HepG2 (cell line): ENCODE results near the gene RICTOR. TPM values are rescaled to one million over a fixed set of nuclear protein-coding genes. Genes with fewer than 3 reads are reported as not detected.
A peak's percentile ranks its signal among the peaks of the same experiment; 100 is the strongest.

Experiments
- ATAC-seq: fragments of 200-7000 bp; cut with Tn5 transposase; 3 replicates; pipeline ENCODE4 v1.9.1; 2020; ENCODE audit warnings: mild to moderate bottlenecking, moderate library complexity
- BruUV-seq: library from RNA; stranded (reverse); fragments of 400-500 nt; replicated peaks from 2 replicates; lab custom pipeline; 2021; lab: Mats Ljungman, UMichigan
- CTCF ChIA-PET: fragments of 300-600 bp; formaldehyde crosslinking; extraction: SDS; loops from one replicate; lab custom pipeline; 2021; ENCODE audit warnings: low total read pairs, inconsistent platforms, low intra/inter-chr PET ratio; lab: Yijun Ruan, JAX
- POLR2A ChIA-PET: fragments of 350-600 bp; sonication (Branson Sonifier 250); formaldehyde crosslinking; loops from one replicate; lab custom pipeline; 2020; ENCODE audit warnings: antibody characterized with exemption, inconsistent platforms; lab: Yijun Ruan, JAX
- DNase-seq: peaks from one replicate; pipeline ENCODE4 v3.0.0-alpha.2; 2015; ENCODE audit warnings: low spot score
- FAIRE-seq: peaks from 3 replicates; lab custom pipeline; 2011; peaks lifted over from hg19 to GRCh38; lab: Jason Lieb, UNC
- H2AFZ ChIP-seq: one replicate; pipeline ENCODE4 v1.6.1; 2011; ENCODE audit warnings: low read length, inconsistent platforms
- H3K27ac ChIP-seq: fragments of 300-600 bp; 3 replicates; pipeline ENCODE4 v1.8.0; 2011; ENCODE audit warnings: mixed run types, mild to moderate bottlenecking, mixed read lengths, low read length, inconsistent platforms; ENCODE audit not compliant: insufficient read depth; ENCODE audit errors: extremely low read length
- H3K27me3 ChIP-seq, 2 experiments: fragments of 200-600 bp in 1 of 2; 2 replicates in 1 of 2; 3 replicates in 1 of 2; pipeline versions ENCODE4 v1.6.0 to v1.8.0; 2011; ENCODE audit warnings: low read length in 2 of 2, mild to moderate bottlenecking in 2 of 2, moderate library complexity in 2 of 2, inconsistent platforms in 1 of 2; ENCODE audit not compliant: insufficient read depth in 2 of 2, control insufficient read depth in 1 of 2
- H3K36me3 ChIP-seq, 2 experiments: fragments of 200-600 bp in 1 of 2; replicated peaks in 1 of 2; 2 replicates in 1 of 2; 3 replicates in 1 of 2; pipeline versions ENCODE4 v1.5.1 to v1.8.0; 2011; ENCODE audit warnings: low read length in 2 of 2, inconsistent platforms in 1 of 2; ENCODE audit not compliant: insufficient read depth in 2 of 2, control insufficient read depth in 1 of 2
- H3K4me1 ChIP-seq: 2 replicates; pipeline ENCODE4 v1.5.1; 2012; ENCODE audit warnings: low read length, inconsistent platforms; ENCODE audit not compliant: insufficient read depth
- H3K4me2 ChIP-seq: 2 replicates; pipeline ENCODE4 v1.6.0; 2011; ENCODE audit warnings: low read depth, low read length, inconsistent platforms
- H3K4me3 ChIP-seq, 3 experiments: fragments of 200-600 bp in 1 of 3; sonication (generic), shearing (Covaris generic) in 1 of 3; replicated peaks in 1 of 3; 2 replicates each; pipeline ENCODE4 v1.5.1; 2011 to 2016; ENCODE audit warnings: low read length in 3 of 3, inconsistent platforms in 2 of 3, low read depth in 2 of 3, mild to moderate bottlenecking in 2 of 3, control low read depth in 1 of 3, mixed read lengths in 1 of 3; ENCODE audit not compliant: insufficient read depth in 1 of 3
- H3K79me2 ChIP-seq: one replicate; pipeline ENCODE4 v1.6.1; 2011; ENCODE audit warnings: low read length, inconsistent platforms; ENCODE audit not compliant: insufficient read depth
- H3K9ac ChIP-seq: 2 replicates; pipeline ENCODE4 v1.6.0; 2011; ENCODE audit warnings: mild to moderate bottlenecking, low read depth, low read length, inconsistent platforms; ENCODE audit not compliant: insufficient read depth
- H3K9me3 ChIP-seq: 2 replicates; pipeline ENCODE4 v1.5.1; 2012; ENCODE audit warnings: mild to moderate bottlenecking, low read length
- H4K20me1 ChIP-seq: 2 replicates; pipeline ENCODE4 v1.6.0; 2011; ENCODE audit warnings: inconsistent platforms, mild to moderate bottlenecking, low read length, moderate library complexity; ENCODE audit not compliant: insufficient read depth
- MEIS1 ChIP-seq: sonication (generic); formaldehyde crosslinking; IDR thresholded peaks from 2 replicates; pipeline ENCODE4 v1.9.0; 2021; ENCODE audit warnings: mild to moderate bottlenecking, missing genetic modification reagents, moderate library complexity, borderline replicate concordance
- MIER2 ChIP-seq: IDR thresholded peaks from 2 replicates; pipeline ENCODE4 v1.6.1; 2016; ENCODE audit warnings: missing biosample characterization, missing genetic modification reagents
- POLR2A ChIP-seq, 2 experiments: IDR thresholded peaks; 2 replicates each; pipeline ENCODE4 v1.6.1; 2011; ENCODE audit warnings: low read depth in 2 of 2, low read length in 2 of 2, mild to moderate bottlenecking in 1 of 2, moderate library complexity in 1 of 2; ENCODE audit not compliant: insufficient read depth in 1 of 2
- RAD21 ChIP-seq: fragments of 450-650 bp; formaldehyde crosslinking; IDR thresholded peaks from 2 replicates; pipeline ENCODE4 v1.5.0; 2020; ENCODE audit warnings: mild to moderate bottlenecking
- REST ChIP-seq, 2 experiments: IDR thresholded peaks; 2 replicates each; pipeline ENCODE4 v1.6.1; 2011 to 2012; ENCODE audit warnings: low read length in 2 of 2, borderline replicate concordance in 1 of 2, low read depth in 1 of 2, mild to moderate bottlenecking in 1 of 2, moderate library complexity in 1 of 2
- SMC3 ChIP-seq: IDR thresholded peaks from 2 replicates; pipeline ENCODE4 v1.6.1; 2011; ENCODE audit warnings: low read length, improper control_type of control experiment
- STAG1 ChIP-seq: sonication (generic); formaldehyde crosslinking; IDR thresholded peaks from 2 replicates; pipeline ENCODE4 v1.4.0; 2020; ENCODE audit warnings: missing genetic modification reagents
- XRCC5 ChIP-seq: fragments of 200-400 bp; formaldehyde crosslinking; optimal IDR thresholded peaks from 2 replicates; pipeline ENCODE3; 2017; ENCODE audit warnings: mild to moderate bottlenecking, low read length
- ZSCAN20 ChIP-seq: sonication (generic); formaldehyde crosslinking; IDR thresholded peaks from 2 replicates; pipeline ENCODE4 v1.4.0; 2020; ENCODE audit warnings: missing genetic modification reagents, mild to moderate bottlenecking, borderline replicate concordance
- WGBS: methylation state at CpG from one replicate; pipeline ENCODE4 v1.1.6; 2017; ENCODE audit warnings: low lambda C conversion rate; 5-methylcytosine and 5-hydroxymethylcytosine counted together
- in situ Hi-C: cut with HindIII; loops from 2 replicates; pipeline ENCODE4 v1.10.0; 2017; ENCODE audit warnings: low pct_unique_long_range_greater_than_20kb; ENCODE audit not compliant: extremely low pct_ligation_motif_present
- intact Hi-C: fragments of 100-400 bp; cut with micrococcal nuclease; formaldehyde crosslinking; loops from one replicate; pipeline ENCODE4 v1.10.0; 2022; ENCODE audit not compliant: unreplicated experiment
- polyA plus RNA-seq, 8 experiments: library from polyadenylated mRNA; depleted of rRNA in 3 of 8; stranded (reverse) in 7 of 8; unstranded in 1 of 8; fragments of >200 nt; fragmentation: Illumina TruSeq in 4 of 8; extraction: Trizol in 4 of 8; gene quantifications; 2 replicates each; pipeline versions ENCODE4 v1.2.1 to v1.2.3, GENCODE V29; 2011 to 2016; ENCODE audit warnings: low read depth in 4 of 8, missing spikeins in 1 of 8, mixed read lengths in 1 of 8; ENCODE audit not compliant: insufficient read depth in 1 of 8
- total RNA-seq, 5 experiments: library from RNA; depleted of rRNA; stranded (reverse); fragments of >200 nt; fragmentation: Illumina TruSeq; extraction: Trizol; gene quantifications; 2 replicates each; pipeline ENCODE4 v1.2.3, GENCODE V29; 2016; ENCODE audit warnings: low read depth in 1 of 5
- TF ChIP-seq, protein P1 (sequence below): sonication (generic); formaldehyde crosslinking; IDR thresholded peaks from 2 replicates; pipeline ENCODE4 v1.5.0; 2020; ENCODE audit warnings: mild to moderate bottlenecking, missing genetic modification reagents, moderate library complexity

RICTOR gene
- total and polyA plus RNA-seq, 2 of the 13 experiments (the other 11 are each of a cell fraction or from before 2014, with no cell fraction given) = 10.7 to 15.4 TPM

- in situ Hi-C loops (no loop called here), intact Hi-C loops (loop anchor here (1.0 to 5.0 kb wide), 3 partner anchors 75 to 481 kb away; partner anchors contain the start of gene OSMR)
- Histone ChIP-seq H3K27me3 (no peaks in the 10 kb centered on the region), H2AFZ (no peak overlapping the region), H3K27ac (no peak overlapping the region), H3K36me3 (peaks cover 14 to 57% of the 10 kb centered on the region in 2 experiments), H4K20me1 (peaks cover 5% of the 10 kb centered on the region; the same call in 1 of the 2 replicates), H3K4me3 (no peak overlapping the region), H3K9me3 (no peaks in the 10 kb centered on the region), H3K9ac (no peak overlapping the region)
- BruUV-seq = no TSS peak
- ChIA-PET CTCF (interaction anchor here (1.1 to 1.7 kb wide), 2 partner anchors 90 to 112 kb away, joined by 3 to 4 read pairs; no protein-coding TSS in a partner anchor), POLR2A (interaction anchor here (1.0 kb wide), 1 partner anchor 74 kb away, joined by 3 read pairs; no protein-coding TSS in a partner anchor)
- peak; percentile 28 for FAIRE-seq
- 13% methylated on average over 1 of the region's 1 CpG for WGBS
- TF ChIP-seq, protein P1, sequence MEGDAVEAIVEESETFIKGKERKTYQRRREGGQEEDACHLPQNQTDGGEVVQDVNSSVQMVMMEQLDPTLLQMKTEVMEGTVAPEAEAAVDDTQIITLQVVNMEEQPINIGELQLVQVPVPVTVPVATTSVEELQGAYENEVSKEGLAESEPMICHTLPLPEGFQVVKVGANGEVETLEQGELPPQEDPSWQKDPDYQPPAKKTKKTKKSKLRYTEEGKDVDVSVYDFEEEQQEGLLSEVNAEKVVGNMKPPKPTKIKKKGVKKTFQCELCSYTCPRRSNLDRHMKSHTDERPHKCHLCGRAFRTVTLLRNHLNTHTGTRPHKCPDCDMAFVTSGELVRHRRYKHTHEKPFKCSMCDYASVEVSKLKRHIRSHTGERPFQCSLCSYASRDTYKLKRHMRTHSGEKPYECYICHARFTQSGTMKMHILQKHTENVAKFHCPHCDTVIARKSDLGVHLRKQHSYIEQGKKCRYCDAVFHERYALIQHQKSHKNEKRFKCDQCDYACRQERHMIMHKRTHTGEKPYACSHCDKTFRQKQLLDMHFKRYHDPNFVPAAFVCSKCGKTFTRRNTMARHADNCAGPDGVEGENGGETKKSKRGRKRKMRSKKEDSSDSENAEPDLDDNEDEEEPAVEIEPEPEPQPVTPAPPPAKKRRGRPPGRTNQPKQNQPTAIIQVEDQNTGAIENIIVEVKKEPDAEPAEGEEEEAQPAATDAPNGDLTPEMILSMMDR (CRISPR knock-in tag) = peak; percentile 80
- peak; percentile 69 for TF ChIP-seq STAG1 (CRISPR knock-in tag)
- TF ChIP-seq XRCC5 = peak; percentile 43
- no peak for TF ChIP-seq POLR2A (IDR thresholded peaks at IDR 0.05; ENCODE audit: insufficient read depth in 1 of 2, low read depth in 2 of 2, low read length in 2 of 2)
- peak; percentile 47; the same call in 1 of the 2 replicates for TF ChIP-seq RAD21 (CRISPR knock-in tag)
- TF ChIP-seq SMC3 = peak; percentile 53; the same call in 1 of the 2 replicates
- TF ChIP-seq, all 625 proteins: peak for 5
- ATAC-seq (peak; percentile 92), DNase-seq (peak; percentile 29)
- Histone ChIP-seq H3K79me2 (no peaks in the 10 kb centered on the region), H3K4me2 (no peak overlapping the region), H3K4me1 (peaks cover 8% of the 10 kb centered on the region)
Measured at GRCh38 chr5:38922199-38922598, 152.0 kb downstream of the RICTOR start.

GRCh38 chr5:38921174-38921573 lies 153.0 kb downstream of the RICTOR start:
- Histone ChIP-seq H3K36me3 (peaks cover 14 to 63% of the 10 kb centered on the region in 2 experiments), H3K4me1 (peaks cover 8% of the 10 kb centered on the region), H3K9me3 (no peaks in the 10 kb centered on the region), H4K20me1 (peaks cover 5% of the 10 kb centered on the region; the same call in 1 of the 2 replicates), H3K4me2 (no peak overlapping the region), H3K27ac (no peak overlapping the region), H3K27me3 (no peaks in the 10 kb centered on the region), H3K9ac (no peak overlapping the region), H3K79me2 (no peaks in the 10 kb centered on the region), H3K4me3 (no peak overlapping the region), H2AFZ (no peak overlapping the region)
- BruUV-seq = no TSS peak
- FAIRE-seq (no peak), ATAC-seq (no peak), DNase-seq (no peak)
- ChIA-PET CTCF (no interaction called here), POLR2A (no interaction called here)
- 100% methylated on average over 1 of the region's 1 CpG for WGBS
- no peak for TF ChIP-seq ZSCAN20 (CRISPR knock-in tag)
- TF ChIP-seq MEIS1 = no peak
- TF ChIP-seq MIER2 (CRISPR knock-in tag) = peak; percentile 89
- peak; percentile 49 to 92 for TF ChIP-seq REST (IDR thresholded peaks at IDR 0.05; ENCODE audit: borderline replicate concordance in 1 of 2, low read depth in 1 of 2, low read length in 2 of 2)
- in situ Hi-C loops (no loop called here), intact Hi-C loops (loop anchor here (5.0 kb wide), 1 partner anchor 74 kb away; the partner anchor contains the start of gene OSMR)
